GM21723 (cell line): ENCODE data around the gene CLEC10A.
"Not testable (repeated sequence)": the region's sequence is repeated elsewhere in the genome, so short reads cannot be mapped to it uniquely, and the experiment has no call there.

Experiments
- ATAC-seq: cut with Tn5 transposase; IDR thresholded peaks from one replicate; pipeline ENCODE4 v1.9.1; 2021; ENCODE audit warnings: mild to moderate bottlenecking, moderate library complexity; ENCODE audit not compliant: unreplicated experiment

Gene CLEC10A

DNA sequence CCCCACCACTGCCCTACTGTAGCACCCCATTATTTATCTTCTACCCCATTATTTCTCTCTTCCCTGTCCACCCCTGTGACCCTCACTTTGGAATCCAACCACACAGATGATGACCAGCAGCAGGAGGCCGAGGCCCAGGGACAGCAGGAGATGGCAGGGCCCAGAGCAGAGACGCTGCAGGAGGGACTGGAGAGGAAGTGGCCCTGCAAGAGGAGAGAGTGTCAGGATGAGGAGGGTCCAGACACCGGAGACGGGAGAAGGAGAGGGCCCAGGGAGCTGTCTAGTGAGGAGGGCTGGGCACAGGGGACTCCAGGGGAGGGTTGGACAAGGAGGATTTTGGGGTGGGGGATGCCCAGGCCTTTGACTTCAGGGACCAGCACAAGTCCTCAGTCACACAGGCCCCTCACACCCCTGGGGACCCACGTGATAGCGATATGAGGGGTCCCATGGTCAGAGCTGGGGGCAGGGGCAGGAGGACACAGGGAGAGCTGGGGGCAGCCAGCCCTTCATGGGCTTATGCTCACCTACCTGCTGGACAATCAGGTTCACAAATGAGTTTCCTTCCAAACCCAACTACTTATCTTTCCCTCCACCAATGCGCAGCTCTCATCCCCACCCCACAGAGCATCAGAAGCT lies 2.0 kb downstream of the CLEC10A start:
- no peak for ATAC-seq

DNA sequence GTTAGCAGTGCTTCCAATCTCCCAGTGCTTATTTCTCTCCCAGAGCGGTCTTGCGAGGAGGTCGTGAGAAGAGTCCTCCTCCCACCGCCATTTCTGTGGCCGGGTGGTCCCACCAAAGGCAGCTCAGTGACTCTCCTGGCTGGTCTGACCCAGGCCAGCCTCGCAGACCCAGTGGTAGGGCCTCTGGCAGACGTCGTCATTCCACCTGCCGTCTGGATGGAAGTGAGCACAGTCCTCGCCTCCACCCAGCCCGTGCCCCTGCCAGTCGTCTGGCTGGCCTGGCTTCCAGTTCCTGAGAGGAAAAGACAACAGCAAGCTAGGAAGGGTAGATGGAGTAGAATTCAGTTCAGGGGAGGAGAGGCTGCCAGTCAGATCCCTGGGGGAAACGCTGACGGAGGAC lies 5.1 kb downstream of the CLEC10A start:
- no peak for ATAC-seq

DNA sequence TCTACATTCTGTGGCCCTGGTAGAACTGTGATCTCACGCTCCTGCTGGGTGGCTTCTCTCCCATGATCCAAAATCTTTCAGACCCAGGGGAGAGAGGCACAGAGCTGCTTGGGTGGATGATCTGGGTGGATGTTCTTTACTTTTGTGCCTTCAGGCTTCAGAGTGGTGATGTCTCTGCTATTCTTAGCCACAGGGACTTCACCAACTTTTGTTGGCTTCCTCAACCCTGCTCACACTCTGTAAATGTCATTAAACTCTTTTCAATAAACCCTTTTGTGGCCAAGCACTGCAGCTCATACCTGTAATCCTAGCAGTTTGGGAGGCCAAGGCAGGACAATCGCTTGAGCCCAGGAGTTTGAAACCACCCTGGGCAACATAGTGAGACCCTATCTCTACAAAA lies 7.6 kb downstream of the CLEC10A start:
- ATAC-seq: no peak

DNA sequence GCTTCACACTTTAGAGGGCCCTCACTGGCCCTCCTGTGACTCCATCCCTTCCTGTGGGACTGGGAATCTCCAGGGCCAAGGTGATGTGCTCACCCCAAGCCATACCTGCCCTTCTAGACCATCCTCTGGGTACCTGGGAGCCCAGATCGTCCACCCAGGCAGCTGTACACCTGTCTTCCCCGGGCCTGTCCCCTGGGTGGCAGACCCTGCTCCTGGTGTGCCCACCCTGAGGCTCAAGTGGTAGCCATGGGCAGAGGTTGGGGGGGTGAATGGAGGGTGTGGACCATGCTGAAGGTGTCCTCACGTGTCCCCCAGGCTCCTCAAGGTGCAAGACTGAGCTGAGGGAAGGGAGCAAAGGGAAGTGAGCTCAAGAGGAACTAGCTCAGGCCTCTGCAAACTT lies 9.3 kb downstream of the CLEC10A start:
- no peak for ATAC-seq

DNA sequence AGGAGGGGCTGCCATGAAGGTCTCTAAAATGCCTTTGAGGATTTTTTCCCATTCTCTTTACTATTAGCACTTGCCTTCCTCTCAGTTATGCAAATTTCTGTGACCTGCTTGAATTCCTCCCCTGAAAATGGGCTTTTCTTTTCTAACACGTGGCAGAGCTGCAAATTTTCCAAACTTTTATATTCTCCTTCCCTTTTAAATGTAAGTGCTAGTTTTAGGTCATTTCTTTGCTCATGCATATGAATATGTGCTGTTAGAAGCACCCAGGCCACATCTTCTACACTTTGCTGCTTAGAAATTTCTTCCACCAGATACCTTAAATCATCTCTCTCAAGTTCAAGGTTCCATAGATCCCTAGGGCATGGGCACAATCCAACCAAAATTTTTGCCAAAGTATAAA lies 11.8 kb downstream of the CLEC10A start:
- no peak for ATAC-seq

DNA sequence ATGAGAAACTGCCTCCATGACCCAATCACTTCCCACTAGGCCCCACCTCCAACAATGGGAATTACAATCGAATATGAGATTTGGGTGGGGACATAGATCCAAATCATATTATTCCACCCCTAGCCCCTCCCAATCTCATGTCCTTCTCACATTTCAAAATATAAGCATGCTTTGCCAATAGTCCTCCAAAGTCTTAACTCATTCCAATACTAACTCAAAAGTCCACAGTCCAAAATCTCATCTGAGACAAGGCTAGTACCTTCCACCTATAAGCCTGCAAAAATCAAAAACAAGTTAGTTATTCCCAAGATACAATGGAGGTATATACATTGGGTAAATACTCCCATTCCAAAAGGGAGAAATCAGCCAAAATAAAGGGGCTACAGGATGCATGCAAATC lies 12.9 kb downstream of the CLEC10A start:
- no peak for ATAC-seq

DNA sequence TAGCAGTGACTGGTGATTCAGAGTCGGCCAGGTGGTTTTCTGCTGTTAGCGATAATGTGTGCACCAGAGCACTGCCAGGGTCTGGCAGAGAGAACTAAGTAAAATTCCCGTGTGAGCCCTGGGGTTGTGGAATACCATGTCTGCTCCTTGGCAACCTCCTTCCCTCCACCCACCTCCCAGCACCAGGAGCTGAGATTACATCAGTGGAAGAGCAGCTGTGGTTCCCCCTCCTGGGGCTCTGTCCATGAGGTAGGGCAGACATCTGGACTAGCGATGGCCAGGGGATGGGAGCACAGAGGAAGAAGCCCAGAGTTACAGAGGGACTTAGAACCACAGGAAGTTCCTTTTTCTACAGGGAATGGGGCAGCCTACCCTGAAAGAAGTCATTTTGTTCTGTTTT lies 15.8 kb downstream of the CLEC10A start:
- no peak for ATAC-seq

DNA sequence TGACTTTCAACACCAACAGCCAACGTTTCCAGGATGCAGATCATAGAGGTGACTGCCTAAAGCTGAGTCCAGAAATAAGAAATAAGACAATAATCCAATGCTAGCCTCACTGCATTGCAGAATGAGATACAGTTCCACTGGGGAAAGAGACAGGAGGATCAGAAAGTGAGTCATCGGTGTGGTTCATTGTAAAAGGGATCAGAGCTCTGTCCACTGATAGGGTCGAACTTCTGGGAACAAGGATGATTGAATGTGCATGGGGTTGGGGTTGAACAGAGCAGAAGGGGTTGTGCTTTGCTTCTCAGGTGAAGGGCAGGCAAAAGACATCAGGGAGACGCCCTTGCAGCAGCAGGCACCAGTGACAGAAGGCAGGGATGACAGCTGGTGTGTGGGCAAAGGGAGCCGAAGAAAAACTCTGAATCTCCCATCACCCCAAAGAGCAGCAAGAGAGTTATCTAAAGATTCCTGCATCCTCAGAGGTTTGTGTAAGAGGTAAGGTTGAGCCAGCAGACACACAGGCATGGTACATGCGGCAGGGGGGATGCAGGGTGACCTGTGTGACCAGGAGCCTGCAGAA lies 16.4 kb downstream of the CLEC10A start:
- no peak for ATAC-seq

DNA sequence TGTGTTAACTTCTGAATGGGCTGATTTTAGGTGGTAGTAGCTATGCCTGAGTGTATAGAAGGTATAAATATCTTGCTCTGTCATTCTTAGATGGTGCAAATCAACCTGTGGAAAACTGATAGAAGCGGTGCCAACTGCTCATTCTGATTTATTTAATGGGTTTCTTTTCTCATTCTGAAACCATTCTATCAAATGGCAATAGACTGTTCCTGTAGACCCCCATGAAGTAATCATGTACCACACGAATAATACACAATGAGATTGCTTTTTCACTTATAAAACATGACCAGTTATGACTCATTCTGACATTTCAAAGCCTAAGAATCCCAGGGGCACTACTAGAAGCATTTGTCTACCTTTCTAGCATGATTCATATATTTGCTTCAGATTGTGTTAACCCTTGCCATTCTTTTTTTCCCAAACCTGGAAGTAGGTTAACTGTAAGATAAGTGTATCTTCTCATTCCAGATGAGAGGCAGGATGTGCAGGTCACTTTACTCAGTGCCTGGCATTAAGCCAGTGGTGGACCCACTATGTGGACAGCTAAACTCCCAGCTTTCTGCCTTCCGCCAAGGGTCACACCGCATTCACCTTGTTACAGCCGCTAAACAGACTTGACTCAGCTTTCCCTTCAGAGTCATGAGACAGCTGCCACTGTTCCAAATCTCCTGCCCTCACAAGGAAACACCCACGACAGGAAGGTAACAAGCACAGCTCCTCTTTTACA lies 19.7 kb downstream of the CLEC10A start:
- no peak for ATAC-seq

DNA sequence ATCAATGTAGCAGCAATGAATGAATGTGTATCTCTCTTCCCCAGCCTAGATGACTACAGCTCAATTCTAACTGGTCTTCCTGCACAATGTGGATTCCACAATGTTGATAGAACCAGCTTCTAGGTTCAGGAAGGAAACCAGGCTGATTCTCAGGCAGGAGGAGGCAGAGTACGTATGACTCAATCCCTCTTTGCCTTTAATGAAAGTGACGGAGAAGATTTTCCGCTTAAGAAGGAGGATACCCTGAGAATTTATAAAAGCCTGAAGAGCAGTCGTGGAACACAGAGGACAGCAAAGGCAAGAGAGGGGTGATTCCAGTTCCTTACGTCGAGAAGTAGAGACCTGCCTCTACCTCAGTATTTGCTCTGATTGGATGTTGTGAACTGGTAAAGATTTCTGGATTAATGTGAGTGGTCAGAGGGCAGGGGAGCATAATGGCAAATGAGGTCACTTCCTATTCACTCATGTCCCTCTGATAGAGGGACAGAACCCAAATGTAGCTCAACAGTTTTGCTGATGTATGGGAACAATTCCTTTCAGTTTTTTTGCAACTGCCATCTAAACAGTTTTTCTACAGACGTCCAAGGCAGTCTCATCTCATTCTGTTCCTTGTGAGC lies 21.1 kb downstream of the CLEC10A start:
- no peak for ATAC-seq

DNA sequence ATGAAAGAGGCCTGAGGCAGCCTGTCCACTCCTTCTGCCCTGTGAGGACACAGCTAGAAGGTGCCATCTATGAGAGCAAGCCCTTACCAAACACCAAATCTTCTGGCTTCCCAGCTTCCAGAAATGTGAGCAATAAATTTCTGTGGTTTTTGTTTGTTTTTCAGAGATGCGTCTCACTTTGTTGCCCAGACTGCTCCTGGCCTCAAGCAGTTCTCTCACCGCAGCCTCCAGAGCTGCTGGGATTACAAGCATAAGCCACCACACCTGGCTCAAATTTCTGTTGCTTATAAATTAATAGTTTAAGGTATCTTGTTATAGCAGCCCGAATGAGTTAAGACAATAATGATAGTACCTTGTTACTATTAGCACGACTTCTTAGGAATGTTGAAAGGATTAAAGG lies 23.7 kb downstream of the CLEC10A start:
- no peak for ATAC-seq

DNA sequence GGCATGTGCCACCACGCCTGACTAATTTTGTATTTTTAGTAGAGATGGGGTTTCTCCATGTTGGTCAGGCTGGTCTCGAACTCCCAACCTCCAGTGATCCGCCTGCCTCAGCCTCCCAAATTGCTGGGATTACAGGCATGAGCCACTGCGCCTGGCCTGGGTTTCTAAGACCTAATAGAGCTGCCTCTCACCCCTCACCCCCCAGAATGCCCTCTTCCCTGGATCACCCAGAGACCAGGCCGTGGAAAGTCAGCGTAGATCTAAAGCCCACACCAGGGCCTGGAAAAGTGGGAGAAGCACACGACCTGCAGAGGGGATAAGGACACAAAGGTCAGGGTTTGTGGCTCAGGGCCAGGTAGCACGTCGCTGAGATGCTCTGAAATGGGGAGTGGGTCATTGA lies 29.5 kb downstream of the CLEC10A start:
- not testable (repeated sequence) for ATAC-seq

DNA sequence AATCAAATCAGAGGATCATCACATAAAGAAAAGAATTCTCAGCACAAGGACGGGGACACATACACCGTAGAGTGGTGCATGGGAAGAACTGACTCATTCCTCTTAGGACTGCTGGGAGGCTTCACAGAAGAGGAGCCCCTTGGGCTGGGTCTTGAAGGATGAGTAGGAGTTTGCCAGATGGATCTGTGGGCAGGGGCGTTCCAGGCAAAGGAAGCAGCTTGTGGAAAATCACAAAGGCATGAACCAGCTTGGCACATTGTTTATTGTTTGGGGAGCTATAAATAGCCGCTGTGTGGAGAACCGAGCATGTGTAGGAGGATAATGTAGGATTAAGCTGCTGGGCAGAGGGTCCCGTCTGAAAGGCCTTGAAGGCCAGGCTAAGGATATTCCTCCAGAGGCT lies 31.1 kb downstream of the CLEC10A start:
- no peak for ATAC-seq

DNA sequence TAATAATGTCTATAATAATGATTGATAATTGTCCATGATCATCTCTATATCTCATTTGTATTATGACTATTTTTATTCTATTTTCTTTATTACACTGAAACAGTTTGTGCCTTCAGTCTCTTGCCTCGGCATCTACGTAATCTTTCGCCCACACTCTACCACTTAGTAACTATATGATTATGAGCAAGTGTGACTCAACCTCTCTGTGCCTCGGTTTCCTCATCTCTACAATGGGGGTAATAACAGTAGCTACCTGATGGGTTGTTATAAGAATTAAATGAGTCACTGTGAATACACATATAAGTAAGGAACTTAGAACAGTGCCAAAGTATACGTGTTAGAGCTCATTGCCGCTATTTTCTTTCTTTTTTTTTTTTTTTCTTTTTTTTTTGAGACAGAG lies 32.5 kb downstream of the CLEC10A start:
- ATAC-seq: no peak

DNA sequence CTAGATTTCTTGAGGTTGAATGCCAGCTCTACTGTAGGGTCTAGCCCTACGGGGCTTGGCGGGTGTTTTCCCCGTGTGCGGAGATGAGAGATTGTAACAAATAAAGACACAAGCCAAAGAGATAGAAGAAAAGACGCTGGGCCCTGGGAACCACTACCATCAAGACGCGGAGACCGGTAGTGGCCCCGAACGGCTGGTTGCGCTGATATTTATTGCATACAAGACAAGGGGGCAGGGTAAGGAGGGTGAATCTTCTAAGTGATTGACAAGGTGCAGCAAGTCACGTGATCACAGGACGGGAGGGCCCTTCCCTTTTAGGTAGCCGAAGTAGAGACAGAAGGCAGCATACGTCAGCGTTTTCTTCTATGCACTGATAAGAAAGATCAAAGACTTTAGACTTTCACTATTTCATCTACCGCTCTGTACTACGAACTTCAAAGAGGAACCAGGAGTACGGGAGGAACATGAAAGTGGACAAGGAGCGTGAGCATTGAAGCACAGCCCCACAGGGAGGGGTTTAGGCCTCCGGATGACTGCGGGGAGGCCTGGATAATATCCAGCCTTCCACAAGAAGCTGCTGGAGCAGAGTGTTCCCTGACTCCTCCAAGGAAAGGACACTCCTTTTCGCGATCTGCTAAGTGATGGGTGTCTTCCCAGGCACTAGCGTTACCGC lies 33.2 kb downstream of the CLEC10A start:
- ATAC-seq: not testable (repeated sequence)

DNA sequence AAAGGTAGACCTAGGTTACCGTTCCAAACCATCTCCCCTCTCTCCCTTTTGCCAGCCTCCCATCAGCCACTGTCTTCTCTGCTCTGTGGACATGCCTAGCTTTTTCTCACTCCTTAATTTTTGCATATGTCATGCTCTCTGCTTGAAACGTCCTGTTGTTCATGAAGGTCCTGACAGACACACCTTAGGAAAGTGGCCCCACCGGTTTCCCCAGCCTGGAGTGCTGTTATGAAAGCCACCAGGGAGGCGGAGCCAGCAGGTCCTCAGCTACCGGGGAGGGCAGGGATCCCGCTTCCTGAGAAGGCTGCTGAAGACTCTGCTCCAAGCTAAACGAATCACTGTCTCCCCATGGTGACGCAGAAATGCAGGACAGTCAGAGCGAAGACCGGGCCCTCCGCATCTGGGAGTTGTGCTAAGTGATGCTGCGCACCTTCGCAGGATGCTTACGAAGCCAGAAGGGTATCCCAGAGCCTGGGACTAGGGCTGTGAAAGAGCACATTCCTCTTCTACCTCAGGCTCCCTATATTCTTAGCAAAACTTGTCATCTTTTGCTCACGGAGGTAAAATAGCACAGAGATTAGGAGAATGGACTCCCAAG lies 33.8 kb downstream of the CLEC10A start:
- no peak for ATAC-seq

DNA sequence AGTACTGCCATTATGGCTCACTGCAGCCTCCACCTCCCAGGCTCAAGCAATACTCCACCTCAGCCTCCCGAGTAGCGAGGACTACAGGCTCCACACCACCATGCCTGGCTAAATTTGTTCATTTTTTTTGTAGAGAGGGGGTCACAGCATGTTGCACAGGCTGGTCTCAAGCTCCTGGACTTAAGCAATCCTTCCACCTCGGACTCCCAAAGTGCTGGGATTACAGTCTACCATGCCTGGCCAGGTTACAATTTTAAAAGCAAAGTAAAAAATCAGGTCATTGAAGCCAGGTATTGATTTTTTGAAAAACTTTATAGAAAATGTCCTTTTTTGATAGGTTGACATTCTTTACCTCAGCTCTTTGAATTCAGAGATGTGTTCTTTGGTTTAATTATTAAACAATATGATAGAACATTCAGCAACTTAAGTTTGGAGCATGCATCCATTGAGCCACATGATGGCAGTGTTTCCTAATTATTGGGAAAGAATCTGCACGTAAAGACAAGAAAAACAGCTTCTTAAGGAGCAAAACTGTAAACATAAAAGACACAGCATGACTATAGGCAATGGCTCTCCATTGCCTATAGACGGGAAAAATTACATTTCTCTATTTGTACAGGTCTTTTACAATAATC lies 34.4 kb downstream of the CLEC10A start:
- no peak for ATAC-seq

DNA sequence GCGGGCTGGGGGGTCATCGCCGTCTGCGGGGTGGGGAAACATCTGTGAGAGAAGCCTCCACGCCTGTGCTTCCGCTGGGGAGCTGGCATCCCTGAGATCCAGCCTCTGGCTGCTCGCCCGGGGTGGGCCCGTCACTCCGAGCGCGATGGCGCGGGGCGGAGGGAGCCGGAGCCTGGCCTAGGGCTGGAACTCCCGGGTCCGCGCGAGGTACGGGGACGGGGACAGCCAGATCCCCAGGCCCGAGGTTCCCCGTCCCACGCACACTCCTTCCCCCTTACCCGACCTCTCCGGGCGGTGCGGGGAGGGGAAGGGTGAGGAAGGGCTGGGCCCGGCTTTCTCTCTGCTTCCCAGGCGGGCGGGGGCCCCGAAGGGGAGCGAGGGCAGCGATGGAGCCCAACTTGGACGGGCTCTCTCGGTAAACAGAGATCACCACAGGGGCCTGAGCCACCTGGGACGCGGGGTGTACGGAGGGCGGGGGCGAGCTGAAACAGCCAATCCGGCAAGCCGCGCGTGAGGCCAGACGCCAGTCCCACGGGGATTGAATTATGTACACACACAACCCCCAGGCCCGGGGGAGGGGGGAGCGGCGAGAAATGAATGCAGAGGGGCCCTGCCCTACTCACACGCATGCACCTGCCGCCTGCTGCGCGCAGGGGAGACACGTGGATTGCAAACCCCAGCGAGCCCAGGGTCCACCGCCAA lies 36.4 kb downstream of the CLEC10A start, which contains the start of gene SLC16A11:
Gene SLC16A11, minus strand, starts transcription at position 596 of the 702 bp plus-strand sequence. Its CDS starts 579 bp downstream, at position 17.
- ATAC-seq: no peak

DNA sequence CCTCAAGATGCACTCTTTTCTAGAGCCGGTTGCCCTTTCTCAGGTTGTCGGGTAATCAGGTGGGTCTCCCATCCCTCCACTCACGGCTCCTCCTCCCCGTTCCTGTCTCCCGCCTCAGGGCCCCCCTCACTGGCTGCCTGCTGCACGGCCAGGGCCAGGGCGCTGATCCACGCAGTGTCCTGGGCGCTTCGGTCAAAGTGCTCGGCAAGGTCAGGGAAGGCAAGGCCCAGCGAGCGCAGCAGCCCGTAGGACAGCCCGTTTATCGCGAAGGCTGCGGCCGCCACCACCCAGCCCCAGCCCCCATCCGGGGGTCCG lies 36.9 kb downstream of the CLEC10A start:
- no peak for ATAC-seq
